ENCODE data around the gene PPP2R3B.

GRCh38 chrX:353566-354535 is 32.9 kb downstream of the PPP2R3B start:
- TF ChIP-seq CTCF (IDR thresholded peaks at IDR 0.05) (no peak), POLR2A (IDR thresholded peaks at IDR 0.05) (no peak)
